SU-DHL-6 (cell line): ENCODE results near the gene SIPA1.

ENCODE experiments used
- H2AFZ ChIP-seq: fragments of 200-600 bp; sonication (generic); 2 replicates; pipeline ENCODE4 v1.6.1; 2014; ENCODE audit warnings: low read depth, mild to moderate bottlenecking, moderate library complexity, mixed read lengths, antibody characterized with exemption, low read length; ENCODE audit not compliant: severe bottlenecking
- H3F3A ChIP-seq: fragments of 200-600 bp; shearing (Covaris generic); 2 replicates; pipeline ENCODE4 v1.6.0; 2016; ENCODE audit warnings: antibody characterized with exemption, mild to moderate bottlenecking; ENCODE audit not compliant: insufficient read depth
- H3K27ac ChIP-seq: fragments of 200-600 bp; sonication (generic); 2 replicates; pipeline ENCODE4 v1.5.1; 2016; ENCODE audit warnings: low read depth, mild to moderate bottlenecking, low read length, moderate library complexity, mixed read lengths
- H3K27me3 ChIP-seq: fragments of 200-600 bp; sonication (generic), shearing (Covaris generic); 2 replicates; pipeline ENCODE4 v1.6.0; 2014; ENCODE audit warnings: mild to moderate bottlenecking, low read length
- H3K36me3 ChIP-seq: fragments of 200-600 bp; sonication (generic); 2 replicates; pipeline ENCODE4 v1.6.1; 2014; ENCODE audit warnings: mild to moderate bottlenecking, low read length, mixed read lengths
- H3K4me2 ChIP-seq: fragments of 300-600, 200-600 bp; shearing (Covaris generic), sonication (generic); 2 replicates; pipeline ENCODE4 v1.6.0; 2014; ENCODE audit warnings: low read length, low read depth, mild to moderate bottlenecking; ENCODE audit not compliant: poor library complexity, severe bottlenecking
- H3K4me3 ChIP-seq: fragments of 200-600 bp; sonication (generic); 2 replicates; pipeline ENCODE4 v1.5.1; 2014; ENCODE audit warnings: antibody characterized with exemption, low read length, mild to moderate bottlenecking, mixed read lengths; ENCODE audit not compliant: insufficient read depth, poor library complexity, severe bottlenecking
- H3K79me2 ChIP-seq: fragments of 200-600 bp; sonication (generic); 2 replicates; pipeline ENCODE4 v1.6.1; 2014; ENCODE audit warnings: mild to moderate bottlenecking, low read length, moderate library complexity; ENCODE audit not compliant: insufficient read depth
- H3K9ac ChIP-seq: fragments of 200-600 bp; sonication (generic); 2 replicates; pipeline ENCODE4 v1.7.0; 2014; ENCODE audit warnings: mild to moderate bottlenecking, low read length
- H3K9me2 ChIP-seq: fragments of 200-600 bp; sonication (generic); replicated peaks from 2 replicates; pipeline ENCODE4 v1.6.1; 2014; ENCODE audit warnings: low read length; ENCODE audit not compliant: insufficient read depth
- H3K9me3 ChIP-seq: fragments of 200-600 bp; sonication (generic); 2 replicates; pipeline ENCODE4 v1.6.1; 2014; ENCODE audit warnings: low read length, mixed read lengths; ENCODE audit not compliant: insufficient read depth
- H4K20me1 ChIP-seq: fragments of 200-600 bp; sonication (generic); 2 replicates; pipeline ENCODE4 v1.6.1; 2014; ENCODE audit warnings: low read depth, mild to moderate bottlenecking, antibody characterized with exemption, low read length, moderate library complexity, mixed read lengths
- CTCF ChIP-seq: fragments of 200-600 bp; sonication (generic); IDR thresholded peaks from one replicate; pipeline ENCODE4 v1.5.1; 2017; ENCODE audit warnings: antibody characterized with exemption, mild to moderate bottlenecking, low read length, moderate library complexity; ENCODE audit not compliant: insufficient read depth, poor library complexity, severe bottlenecking
- EZH2phosphoT487 ChIP-seq: fragments of 200-600 bp; sonication (generic), shearing (Covaris generic); conservative IDR thresholded peaks from 2 replicates; pipeline ENCODE4 v1.6.1; 2018; ENCODE audit warnings: mild to moderate bottlenecking, antibody characterized with exemption, low read length, moderate library complexity, mixed read lengths

Gene SIPA1

GRCh38 chr11:65661599-65662246 is 23.8 kb downstream of the SIPA1 start:
- H3F3A ChIP-seq = no peaks in the 10 kb centered on the region
- 0 out of 2 replicates have a peak overlapping the region, but pooled peaks have one; percentile 54 for H3K27ac ChIP-seq
- H3K36me3 ChIP-seq = no peaks in the 10 kb centered on the region
- H3K9me2 ChIP-seq = no peaks in the 10 kb centered on the region
- no peaks in the 10 kb centered on the region for H3K27me3 ChIP-seq
- peaks cover 18% of the 10 kb centered on the region for H3K79me2 ChIP-seq
- H3K4me2 ChIP-seq = peak overlapping the region; percentile 100
- no peaks in the 10 kb centered on the region; the same call in 1 of the 2 replicates for H4K20me1 ChIP-seq
- no peak for TF ChIP-seq CTCF
- TF ChIP-seq EZH2phosphoT487 = no peak
- H3K9me3 ChIP-seq = no peaks in the 10 kb centered on the region
- peak overlapping the region; percentile 98 for H3K4me3 ChIP-seq
- H2AFZ ChIP-seq = no peak overlapping the region
- peak overlapping the region; percentile 99 for H3K9ac ChIP-seq

GRCh38 chr11:65662247-65662798 is 24.4 kb downstream of the SIPA1 start:
- H3F3A ChIP-seq = no peaks in the 10 kb centered on the region
- H3K36me3 ChIP-seq = no peaks in the 10 kb centered on the region
- peak overlapping the region; percentile 99 for H3K9ac ChIP-seq
- peak overlapping the region; percentile 54; the same call in 1 of the 2 replicates for H3K27ac ChIP-seq
- peak overlapping the region; percentile 100 for H3K4me2 ChIP-seq
- H4K20me1 ChIP-seq = no peaks in the 10 kb centered on the region; the same call in 1 of the 2 replicates
- no peaks in the 10 kb centered on the region for H3K9me2 ChIP-seq
- TF ChIP-seq CTCF (no peak), EZH2phosphoT487 (no peak)
- peak overlapping the region; percentile 98 for H3K4me3 ChIP-seq
- H3K79me2 ChIP-seq = peaks cover 18% of the 10 kb centered on the region
- H3K27me3 ChIP-seq = no peaks in the 10 kb centered on the region
- H2AFZ ChIP-seq = no peak overlapping the region
- H3K9me3 ChIP-seq = no peaks in the 10 kb centered on the region

GRCh38 chr11:65662799-65663638 is 25.1 kb downstream of the SIPA1 start, which contains the start of gene RELA:
Gene RELA, minus strand, starts transcription at chr11:65662916. Its CDS starts 84 bp downstream, at chr11:65662832.
- peak within 1 kb of the TSS; percentile 98 for H3K4me3 ChIP-seq
- no peaks in the 10 kb centered on the region for H3K9me2 ChIP-seq
- no peaks in the 10 kb centered on the region for H3K9me3 ChIP-seq
- H3K27ac ChIP-seq = peak within 1 kb of the TSS; percentile 80
- H3F3A ChIP-seq = no peaks in the 10 kb centered on the region
- H3K36me3 ChIP-seq = no peaks in the 10 kb centered on the region
- H2AFZ ChIP-seq = peak within 1 kb of the TSS; percentile 75
- peak within 1 kb of the TSS; percentile 99 for H3K9ac ChIP-seq
- no peak for TF ChIP-seq EZH2phosphoT487
- no peak for TF ChIP-seq CTCF
- no peaks in the 10 kb centered on the region for H3K27me3 ChIP-seq
- peaks cover 18% of the 10 kb centered on the region for H3K79me2 ChIP-seq
- H3K4me2 ChIP-seq = peak within 1 kb of the TSS; percentile 100
- H4K20me1 ChIP-seq = no peaks in the 10 kb centered on the region; the same call in 1 of the 2 replicates
